ENCODE measurements around the gene ENTREP1.

DNA sequence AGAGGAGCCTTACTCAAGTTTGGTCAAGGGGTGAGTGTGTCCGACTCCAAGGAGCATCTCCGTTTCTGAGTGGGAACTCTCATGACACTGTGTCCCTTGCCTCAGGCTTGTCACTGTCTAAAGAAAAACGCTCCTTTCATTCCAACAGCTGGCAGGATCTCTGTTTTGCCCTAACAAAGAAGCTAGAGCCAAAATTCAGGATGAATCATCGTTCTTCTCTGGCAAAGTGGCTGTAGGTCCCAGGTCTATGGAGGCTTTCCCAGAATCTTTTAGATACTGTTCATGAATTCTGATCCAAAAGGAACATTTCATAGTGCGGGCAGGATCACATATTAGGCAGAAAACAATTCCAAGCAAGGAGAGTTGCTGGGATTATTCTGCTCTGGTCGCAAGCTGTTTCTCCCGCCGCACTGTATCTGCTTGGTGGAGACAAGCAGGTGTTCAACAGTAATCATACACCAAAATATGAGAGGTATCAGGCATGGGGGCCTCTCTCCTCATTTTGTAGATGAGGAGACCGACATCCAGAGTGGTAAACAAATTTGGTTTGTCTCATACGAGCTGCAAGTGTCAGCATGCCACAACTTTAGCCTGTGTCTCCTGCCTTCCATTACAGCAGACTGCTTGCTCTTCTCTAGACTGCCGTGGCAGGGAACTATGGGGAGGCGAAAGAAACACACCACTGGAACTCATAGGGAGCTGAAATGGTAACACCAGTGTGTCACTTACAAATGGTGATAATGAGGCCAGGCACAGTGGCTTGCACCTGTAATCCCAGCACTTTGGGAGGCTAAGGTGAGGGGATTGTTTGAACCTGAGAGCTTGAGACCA is 72.6 kb downstream of the ENTREP1 start:
- TF ChIP-seq TAF1 (IDR thresholded peaks at IDR 0.05; ENCODE audit: borderline replicate concordance, low read depth, low read length) = no peak
- TF ChIP-seq POLR2A (IDR thresholded peaks at IDR 0.05; ENCODE audit: low read depth, low read length) = no peak

Measured in GM12892 (cell line).